ENCODE measurements around the gene HGFAC. TPM values are rescaled to one million over a fixed set of nuclear protein-coding genes. Genes with fewer than 3 reads are reported as not detected.

HGFAC gene
- under 0.01 TPM in 1 of 2 replicates, not detected in the other for total RNA-seq

GRCh38 chr4:3441501-3442459, at the start of gene HGFAC:
TSS of gene HGFAC (plus strand) at chr4:3441968. CDS start at chr4:3442002, 34 bp downstream.

GRCh38 chr4:3462790-3463415, 21.1 kb downstream of the HGFAC start, which contains the start of gene DOK7:
TSS of gene DOK7 (plus strand) at chr4:3463306. CDS start at chr4:3463376, 70 bp downstream.

Other genes with a start within 250 kb of the HGFAC start
- gene MSANTD1, start 192.8 kb upstream of the HGFAC start, total RNA-seq, result 0.37 and 0.39 TPM in 2 replicates
- gene RGS12, start 148.9 kb upstream of the HGFAC start, total RNA-seq, result 13.5 and 14.0 TPM in 2 replicates
- under 0.01 TPM in 1 of 2 replicates, not detected in the other for gene DOK7, start 21.3 kb downstream of the HGFAC start, total RNA-seq
- gene LRPAP1, start 90.5 kb downstream of the HGFAC start, total RNA-seq, result 26.5 and 32.3 TPM in 2 replicates

Measured in subcutaneous preadipocyte (primary cell).